ENCODE measurements around the gene ROR1.

ROR1 gene

DNA sequence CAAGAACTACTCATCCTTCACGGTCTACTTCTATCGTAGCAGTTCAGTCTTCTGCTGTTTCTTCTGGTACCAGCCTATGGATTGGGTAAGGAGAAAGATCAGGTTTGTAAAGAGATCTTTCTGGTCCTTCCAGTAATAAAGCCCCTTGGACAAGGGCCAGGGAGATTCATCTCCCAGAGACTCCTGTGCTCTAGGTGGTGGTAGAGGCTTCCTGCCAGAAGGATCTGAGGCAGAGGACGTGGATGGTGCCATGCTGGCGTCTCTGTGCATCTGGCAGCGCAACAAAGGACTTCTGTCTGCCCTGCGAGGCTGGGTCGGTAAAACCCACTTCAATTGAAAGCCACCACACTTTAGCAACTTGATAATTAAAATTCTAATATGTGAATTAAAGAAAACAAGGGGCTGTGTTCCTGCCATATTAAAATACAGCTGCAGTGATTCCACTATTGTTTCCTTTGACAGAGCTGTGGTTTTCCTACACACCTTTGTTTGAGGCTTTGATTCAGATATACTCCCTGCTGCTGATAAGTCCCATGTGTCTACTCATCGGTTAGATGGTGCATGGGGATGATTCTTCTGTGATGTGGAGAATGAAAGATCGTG is 73.6 kb downstream of the ROR1 start:
- POLR2A ChIA-PET: no interaction called here
- CTCF ChIA-PET: interaction anchor here (1.0 to 2.4 kb wide), 3 partner anchors 9 to 16 kb away, joined by 3 to 5 read pairs (median 3); no protein-coding TSS in a partner anchor
- TF ChIP-seq, protein P1, sequence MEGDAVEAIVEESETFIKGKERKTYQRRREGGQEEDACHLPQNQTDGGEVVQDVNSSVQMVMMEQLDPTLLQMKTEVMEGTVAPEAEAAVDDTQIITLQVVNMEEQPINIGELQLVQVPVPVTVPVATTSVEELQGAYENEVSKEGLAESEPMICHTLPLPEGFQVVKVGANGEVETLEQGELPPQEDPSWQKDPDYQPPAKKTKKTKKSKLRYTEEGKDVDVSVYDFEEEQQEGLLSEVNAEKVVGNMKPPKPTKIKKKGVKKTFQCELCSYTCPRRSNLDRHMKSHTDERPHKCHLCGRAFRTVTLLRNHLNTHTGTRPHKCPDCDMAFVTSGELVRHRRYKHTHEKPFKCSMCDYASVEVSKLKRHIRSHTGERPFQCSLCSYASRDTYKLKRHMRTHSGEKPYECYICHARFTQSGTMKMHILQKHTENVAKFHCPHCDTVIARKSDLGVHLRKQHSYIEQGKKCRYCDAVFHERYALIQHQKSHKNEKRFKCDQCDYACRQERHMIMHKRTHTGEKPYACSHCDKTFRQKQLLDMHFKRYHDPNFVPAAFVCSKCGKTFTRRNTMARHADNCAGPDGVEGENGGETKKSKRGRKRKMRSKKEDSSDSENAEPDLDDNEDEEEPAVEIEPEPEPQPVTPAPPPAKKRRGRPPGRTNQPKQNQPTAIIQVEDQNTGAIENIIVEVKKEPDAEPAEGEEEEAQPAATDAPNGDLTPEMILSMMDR (IDR thresholded peaks at IDR 0.05; ENCODE audit: control extremely low read depth, extremely low read depth, low read depth, missing control alignments): no peak
- no peak for DNase-seq (ENCODE audit: extremely low spot score)

DNA sequence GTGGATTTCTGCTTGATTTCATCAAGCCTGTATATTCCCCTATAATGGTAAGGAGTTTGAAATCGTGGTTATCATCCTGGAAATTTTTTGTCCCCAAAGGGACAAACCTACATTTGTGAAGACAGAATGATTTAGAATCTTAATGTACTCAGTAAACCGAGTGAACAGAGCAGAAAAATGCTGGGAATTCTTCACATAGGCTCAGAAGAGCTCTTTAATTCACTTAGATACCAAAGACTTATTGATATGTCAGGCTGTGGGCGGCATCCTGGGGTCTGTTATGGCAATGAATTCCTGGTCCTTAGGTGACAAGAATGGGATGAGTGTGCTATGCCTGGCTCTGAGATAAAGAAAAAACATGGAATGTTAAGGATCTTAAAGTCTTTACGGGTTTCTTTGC is 74.9 kb downstream of the ROR1 start:
- no peak for DNase-seq (ENCODE audit: extremely low spot score)
- CTCF ChIA-PET: interaction anchor here (1.2 to 2.4 kb wide), 2 partner anchors 9 to 10 kb away, joined by 3 to 5 read pairs; no protein-coding TSS in a partner anchor
- TF ChIP-seq, protein P1 (IDR thresholded peaks at IDR 0.05; ENCODE audit: control extremely low read depth, extremely low read depth, low read depth, missing control alignments): no peak
- POLR2A ChIA-PET: no interaction called here

DNA sequence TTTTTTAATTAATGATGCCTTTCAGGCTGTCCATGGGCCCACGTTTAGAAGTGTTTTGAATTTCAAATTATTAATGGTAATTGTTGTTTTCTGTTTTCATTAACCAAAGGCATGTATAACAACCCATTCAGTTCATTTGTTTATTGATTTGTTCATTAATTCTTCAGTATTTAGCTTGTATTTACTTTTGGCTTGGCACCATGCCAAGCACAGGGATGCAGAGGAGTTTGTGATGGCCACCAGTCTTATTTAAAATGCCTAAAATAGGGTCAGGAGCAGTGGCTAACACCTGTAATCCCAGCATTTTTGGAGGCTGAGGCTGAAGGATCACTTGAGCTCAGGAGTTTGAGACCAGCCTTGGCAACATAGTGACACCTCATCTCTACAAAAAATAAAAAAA is 75.3 kb downstream of the ROR1 start:
- TF ChIP-seq, protein P1 (IDR thresholded peaks at IDR 0.05; ENCODE audit: control extremely low read depth, extremely low read depth, low read depth, missing control alignments): no peak
- ChIA-PET CTCF (interaction anchor here (2.4 kb wide), 1 partner anchor 9 kb away, joined by 5 read pairs; no protein-coding TSS in a partner anchor), POLR2A (no interaction called here)
- no peak for DNase-seq (ENCODE audit: extremely low spot score)

DNA sequence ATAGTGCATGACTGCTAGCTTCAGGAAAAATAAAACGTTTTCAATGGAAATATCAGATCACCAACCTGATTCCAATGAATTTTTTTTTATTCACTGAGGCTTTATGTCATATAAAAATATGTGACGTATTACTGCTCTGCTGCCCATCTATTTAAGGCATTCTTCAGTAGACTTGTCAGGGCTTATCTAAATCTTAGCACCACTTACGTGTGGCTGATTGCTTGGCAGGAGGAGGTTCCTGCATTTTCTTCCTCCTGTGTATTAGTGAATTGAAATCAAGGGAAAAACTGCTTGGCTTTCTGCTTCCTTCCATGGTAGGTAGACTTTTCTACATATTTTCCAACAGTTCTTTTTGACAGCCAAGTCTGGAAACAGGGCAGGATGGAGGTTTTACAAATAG is 80.3 kb downstream of the ROR1 start:
- no peak for DNase-seq (ENCODE audit: extremely low spot score)
- ChIA-PET CTCF (interaction anchor here (1.0 to 1.4 kb wide), 3 partner anchors 8 to 17 kb away, joined by 3 read pairs; no protein-coding TSS in a partner anchor), POLR2A (no interaction called here)
- TF ChIP-seq, protein P1 (IDR thresholded peaks at IDR 0.05; ENCODE audit: control extremely low read depth, extremely low read depth, low read depth, missing control alignments): no peak

DNA sequence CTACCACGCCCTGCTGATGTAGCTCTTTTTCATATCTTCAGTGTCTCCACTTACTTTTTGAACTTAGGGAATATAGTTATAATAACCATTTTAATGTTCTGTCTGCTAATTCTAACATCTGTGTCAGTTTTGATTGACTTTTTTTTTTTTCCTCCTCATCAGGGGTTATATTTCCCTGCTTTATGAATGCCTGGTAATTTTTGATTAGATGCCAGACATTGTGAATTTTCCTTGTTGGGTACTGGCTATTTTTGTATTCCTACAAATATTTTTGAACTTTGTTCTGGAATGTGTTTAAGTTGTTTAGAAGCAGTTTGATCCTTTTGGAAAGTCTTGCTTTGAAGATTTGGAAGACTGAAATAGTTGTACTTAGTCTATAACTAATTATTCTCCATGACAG is 82.1 kb downstream of the ROR1 start:
- no peak for DNase-seq (ENCODE audit: extremely low spot score)
- TF ChIP-seq, protein P1 (IDR thresholded peaks at IDR 0.05; ENCODE audit: control extremely low read depth, extremely low read depth, low read depth, missing control alignments): no peak
- ChIA-PET CTCF (interaction anchor here (1.0 kb wide), 1 partner anchor 10 kb away, joined by 3 read pairs; no protein-coding TSS in a partner anchor), POLR2A (no interaction called here)

DNA sequence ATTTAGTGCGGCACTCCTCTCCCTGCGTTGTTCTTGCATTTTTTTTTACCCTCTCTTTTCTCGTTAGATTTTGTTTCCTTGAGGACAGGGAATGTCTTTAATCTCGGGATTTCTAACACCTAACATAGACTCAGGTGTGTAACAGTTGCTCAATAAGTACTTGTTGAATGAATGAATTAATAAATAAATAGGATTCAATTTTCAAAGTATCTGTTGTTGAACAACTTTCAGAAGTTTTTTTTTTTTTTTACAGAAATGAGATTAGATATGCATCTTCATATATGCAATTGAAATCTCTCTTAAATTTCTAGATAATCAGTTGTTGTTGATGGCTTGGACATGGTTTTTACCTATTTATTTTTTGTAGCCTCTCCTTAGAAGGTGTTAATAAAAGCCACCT is 83.1 kb downstream of the ROR1 start:
- ChIA-PET CTCF (interaction anchor here (1.2 kb wide), 1 partner anchor 8 kb away, joined by 5 read pairs; no protein-coding TSS in a partner anchor), POLR2A (no interaction called here)
- TF ChIP-seq, protein P1 (IDR thresholded peaks at IDR 0.05; ENCODE audit: control extremely low read depth, extremely low read depth, low read depth, missing control alignments): no peak
- DNase-seq (ENCODE audit: extremely low spot score): no peak

Data from GM10248 (cell line).